H4 (cell line): ENCODE data around the gene TTC9C. TPM values are rescaled to one million over a fixed set of nuclear protein-coding genes. Genes with fewer than 3 reads are reported as not detected.
"Not testable (repeated sequence)": the region's sequence is repeated elsewhere in the genome, so short reads cannot be mapped to it uniquely, and the experiment has no call there.

Experiments
- DNase-seq: peaks from one replicate; pipeline ENCODE4 v3.0.0-alpha.2; 2015; ENCODE audit warnings: low spot score
- total RNA-seq: library from RNA; depleted of rRNA; stranded (reverse); fragments of >200 nt; shearing (Covaris generic); gene quantifications from 2 replicates; pipeline ENCODE4 v1.2.3, GENCODE V29; 2014

Gene TTC9C
- total RNA-seq, 1 experiment from 2014 or later = 46.9 TPM

DNA sequence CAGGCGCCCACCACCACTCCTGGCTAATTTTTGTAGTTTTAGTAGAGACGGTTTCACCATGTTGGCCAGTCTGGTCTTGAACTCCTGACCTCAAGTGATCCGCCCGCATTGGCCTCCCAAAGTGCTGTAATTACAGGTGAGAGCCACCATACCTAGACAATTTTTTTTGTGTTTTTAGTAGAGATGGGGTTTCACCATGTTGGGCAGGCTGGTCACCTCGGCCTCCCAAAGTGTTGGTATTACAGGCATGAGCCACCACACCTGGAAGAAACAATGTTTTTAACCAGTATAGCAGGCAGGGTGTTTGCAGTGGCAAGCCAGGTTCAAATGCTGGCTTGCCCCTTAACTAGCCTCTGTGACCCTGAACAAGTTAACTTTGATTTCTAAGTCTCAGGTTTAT, 21.6 kb downstream of the TTC9C start:
- DNase-seq = not testable (repeated sequence)

DNA sequence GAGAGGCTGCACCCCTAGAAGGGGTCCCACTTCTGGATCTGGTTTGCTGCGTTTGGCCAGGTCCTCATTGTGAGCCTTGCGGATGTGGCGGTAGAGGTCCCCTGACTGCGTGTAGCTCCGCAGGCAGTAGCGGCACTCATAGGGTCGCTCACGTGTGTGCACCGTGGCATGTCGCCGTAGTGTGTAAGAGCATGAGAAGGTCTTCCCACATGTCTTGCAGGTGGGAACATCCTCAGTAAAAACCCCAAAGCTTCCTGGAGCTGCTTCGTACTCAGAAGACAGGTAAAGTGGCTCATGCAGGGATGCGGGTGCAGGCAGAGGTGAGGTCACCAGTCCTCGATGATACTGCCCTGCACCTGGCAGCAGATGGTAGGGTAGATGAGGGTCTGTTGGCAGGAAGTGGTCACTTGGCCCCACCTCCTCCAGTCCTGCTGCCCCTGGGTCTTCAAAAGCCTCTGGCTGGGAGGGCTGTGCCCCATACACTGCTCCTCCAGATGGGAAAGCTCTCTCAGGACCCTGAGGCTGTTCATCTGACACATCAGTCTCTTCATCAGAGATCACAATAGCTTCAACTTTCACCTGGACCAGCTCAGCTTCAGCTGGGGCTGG, 24.0 kb downstream of the TTC9C start:
- no peak for DNase-seq

DNA sequence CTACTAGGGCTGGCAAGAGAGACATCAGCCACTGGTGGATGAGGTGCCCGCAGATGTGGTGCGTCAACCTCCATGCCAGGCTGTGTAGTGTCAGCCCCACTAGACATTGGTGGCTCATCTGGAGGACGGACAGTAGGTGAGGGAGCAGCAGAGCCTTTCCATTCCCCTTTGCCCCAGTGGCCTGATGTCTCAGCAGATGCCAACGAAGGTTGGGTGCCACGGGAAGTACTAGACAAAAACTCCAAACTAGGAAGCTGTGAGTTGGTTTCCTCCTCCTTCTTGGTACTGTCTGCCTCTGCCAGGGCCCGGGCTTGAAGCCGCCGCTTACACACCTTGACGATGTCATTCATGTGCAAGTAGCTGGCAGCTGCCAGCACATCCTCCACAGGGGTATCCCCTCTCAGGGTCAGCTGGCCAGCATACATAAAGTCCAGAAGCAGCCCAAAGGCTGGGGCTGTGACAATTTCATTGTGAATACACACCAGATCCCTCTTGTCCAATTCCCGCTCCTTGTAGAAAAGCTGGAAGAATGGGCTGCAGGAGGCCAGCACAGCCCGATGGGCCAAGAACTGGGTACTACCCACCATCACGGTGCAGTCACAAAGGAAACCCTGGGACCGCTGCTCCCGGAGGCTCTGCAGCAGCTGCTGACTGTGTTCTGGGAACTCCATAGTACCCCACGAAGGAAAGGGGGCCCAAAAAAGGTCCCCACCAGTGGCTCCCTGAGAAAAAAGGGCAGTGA, 24.9 kb downstream of the TTC9C start:
- DNase-seq = no peak

DNA sequence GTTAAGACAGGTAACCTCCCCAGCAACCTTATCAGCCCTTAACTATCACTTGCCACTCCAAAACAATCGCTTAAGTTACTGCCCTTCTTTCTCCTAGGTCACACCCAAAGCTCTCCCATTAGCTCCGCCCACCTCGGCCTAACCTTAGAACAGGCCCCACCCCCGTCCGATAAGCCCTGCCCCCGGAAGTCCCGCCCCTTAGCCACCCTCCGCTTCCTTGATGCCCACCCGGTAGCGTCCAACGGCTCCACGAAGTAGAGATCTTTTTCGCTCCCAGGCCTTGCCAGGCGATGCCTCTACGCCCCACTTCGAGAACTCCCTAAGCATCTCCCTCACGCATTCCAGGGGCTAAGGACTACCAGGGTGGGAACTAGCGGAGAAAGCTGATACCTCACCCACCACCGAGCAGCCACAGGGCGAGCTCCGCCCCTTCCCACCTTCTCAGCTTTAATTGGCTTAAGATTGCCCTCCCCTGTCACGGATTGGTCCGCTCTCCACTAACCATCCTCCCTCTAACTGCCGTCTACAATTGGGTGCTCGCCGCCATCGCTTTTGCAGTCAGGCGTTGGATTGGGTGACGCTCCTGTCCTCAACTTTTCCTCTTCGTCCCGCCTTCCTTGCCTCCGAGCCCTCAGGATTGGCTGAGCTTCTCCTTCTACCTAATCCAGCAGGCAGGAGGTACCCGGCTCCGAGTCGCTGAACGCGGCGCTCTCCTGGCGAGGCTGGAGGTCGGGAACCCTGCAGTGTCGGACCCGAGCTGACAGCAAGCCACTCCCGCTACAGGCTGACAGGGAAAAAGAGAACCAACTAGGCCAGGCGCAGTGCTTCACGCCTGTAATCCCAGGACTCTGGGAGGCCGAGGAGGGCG, 25.7 kb downstream of the TTC9C start, which contains the start of gene ZBTB3:
ZBTB3 (minus strand) TSS at position 425 of the 868 bp plus-strand sequence. CDS start 496 bp downstream, outside the sequence.
- DNase-seq = peak; percentile 100

DNA sequence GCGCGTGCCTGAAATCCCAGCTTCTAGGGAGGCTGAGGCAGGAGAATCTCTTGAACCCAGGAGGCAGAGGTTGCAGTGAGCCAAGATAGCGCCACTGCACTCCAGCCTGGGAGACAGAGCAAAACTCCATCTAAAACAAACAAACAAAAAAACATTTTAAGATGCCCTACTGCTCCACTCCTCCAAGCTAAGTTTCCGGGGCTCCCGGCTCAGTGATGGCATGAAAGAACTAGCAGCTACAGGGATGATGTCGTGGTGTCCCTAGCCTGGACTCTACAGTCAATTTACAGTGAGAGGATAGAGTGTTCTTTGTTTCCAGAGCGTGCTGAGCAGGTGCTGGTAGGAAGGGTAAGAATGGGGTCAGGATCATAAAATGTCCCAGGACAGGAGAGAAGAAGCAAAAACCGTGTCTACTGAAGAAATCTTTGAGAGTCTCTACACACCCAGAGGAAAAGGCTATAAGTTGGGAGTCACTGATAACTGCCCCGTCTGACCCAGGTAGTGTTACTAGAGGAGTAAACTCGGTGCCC, 26.9 kb downstream of the TTC9C start:
- no peak for DNase-seq

DNA sequence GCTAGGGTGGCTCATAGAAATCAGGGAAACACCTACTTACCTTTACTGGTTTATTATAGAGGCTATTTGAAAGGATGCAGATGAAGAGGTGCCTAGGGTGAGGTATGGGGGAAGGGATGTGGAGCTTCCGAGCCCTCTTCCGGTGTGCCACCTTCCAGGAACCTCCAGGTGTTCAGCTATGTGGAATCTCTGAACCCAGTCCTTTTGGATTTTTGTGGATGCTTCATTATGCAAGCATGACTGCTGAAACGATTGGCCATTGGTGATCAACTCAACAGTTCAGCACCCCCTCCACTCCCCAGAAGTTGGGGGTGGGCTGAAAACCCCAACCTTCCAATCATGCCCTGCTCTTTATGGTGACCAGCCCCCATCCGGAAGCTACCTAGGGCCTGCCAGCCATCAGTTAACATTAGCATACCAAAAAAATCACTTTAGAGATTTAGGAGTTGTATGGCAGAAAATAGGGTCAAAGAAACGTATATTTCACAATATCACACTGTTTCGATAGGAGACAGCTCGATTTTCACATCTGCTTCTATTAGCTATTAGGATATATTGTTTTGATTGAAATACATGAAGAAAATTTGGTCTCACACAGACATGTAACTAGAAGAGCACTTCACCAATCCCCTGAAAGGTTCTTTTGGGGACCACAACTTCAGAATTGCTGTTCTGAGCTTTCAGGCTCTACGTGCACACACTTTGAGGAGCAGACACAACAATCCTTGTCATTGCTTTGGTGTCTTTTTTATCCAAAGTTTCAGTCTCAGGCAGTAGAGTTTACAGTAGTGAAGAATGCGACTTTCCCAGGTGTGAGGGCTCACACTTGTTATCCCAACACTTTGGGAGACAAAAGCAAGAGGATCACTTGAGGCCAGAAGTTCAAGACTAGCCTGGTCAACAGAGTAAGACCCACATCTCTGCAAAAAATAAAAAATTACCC, 29.8 kb downstream of the TTC9C start:
- DNase-seq = no peak

DNA sequence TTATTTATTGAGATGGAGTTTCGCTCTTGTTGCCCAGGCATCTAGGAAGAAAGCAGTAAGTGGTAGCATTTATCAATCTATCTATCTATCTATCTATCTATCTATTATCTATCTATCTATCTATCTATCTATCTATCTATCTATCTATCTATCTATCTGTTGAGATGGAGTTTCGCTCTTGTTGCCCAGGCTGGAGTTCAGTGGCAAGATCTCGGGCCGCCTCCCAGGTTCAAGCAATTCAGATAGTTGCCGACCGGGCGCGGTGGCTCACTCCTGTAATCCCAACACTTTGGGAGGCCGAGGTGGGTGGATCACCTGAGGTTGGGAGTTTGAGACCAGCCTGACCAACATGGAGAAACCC, 32.6 kb downstream of the TTC9C start:
- DNase-seq = not testable (repeated sequence)

DNA sequence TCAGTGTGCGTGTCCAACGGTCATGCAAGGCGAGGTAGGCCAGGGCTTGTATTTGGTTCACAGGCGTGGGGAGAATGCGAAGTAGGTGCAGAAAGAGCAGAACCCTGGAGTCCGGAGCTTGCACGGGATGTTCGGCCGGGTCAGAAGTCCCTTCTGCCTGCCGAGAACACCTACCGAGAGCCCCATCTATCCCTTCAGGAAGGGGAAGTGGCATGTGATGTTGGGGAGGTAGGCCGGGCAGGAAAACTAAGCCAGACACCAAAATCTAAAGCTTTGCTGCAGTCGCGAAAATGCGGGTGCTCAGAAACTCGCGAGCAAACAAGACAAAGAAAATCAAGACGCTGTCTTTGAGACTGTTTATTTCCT, 42.5 kb downstream of the TTC9C start:
- DNase-seq = no peak

DNA sequence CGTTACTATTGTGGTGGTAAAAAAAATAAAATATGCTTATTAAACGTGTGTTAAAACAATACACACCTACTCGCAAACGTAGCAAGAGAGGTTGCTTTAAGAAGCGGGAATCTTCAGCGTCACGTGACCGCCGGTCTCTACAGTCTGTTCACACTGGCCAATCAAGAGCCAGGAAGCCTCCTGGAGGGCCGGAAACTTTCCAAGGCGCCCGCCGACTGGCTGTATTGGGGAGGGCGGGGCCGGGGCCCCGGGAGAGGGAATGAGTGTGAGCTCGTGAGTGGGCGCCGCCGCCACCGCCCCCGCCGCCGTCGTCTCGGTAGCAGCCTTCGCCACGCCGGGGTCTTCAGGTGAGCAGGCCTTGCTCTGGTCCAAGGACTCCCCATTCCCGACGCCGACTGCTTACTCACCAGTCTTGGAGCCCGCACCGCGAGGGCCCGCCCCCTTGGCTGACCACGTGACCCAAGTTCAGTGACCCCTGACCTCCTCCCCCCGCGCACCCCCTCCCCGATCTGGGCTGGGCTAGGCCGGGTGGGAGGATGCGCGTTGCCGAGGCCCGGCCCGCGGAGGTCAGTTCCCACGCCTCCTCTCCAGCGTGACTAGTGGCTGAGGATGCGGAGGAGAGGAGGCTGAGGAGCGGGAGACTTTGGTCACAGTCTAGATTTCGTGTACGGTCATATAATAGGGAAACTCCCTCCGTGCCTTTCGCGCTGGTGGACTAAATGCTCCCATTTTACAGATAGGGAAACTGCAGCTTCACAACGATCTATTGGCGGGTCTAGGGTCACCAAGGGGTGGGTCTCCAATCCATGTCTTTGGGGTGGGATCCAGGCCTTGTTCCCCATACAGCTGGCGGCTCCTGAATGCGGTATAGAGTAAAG, 43.1 kb downstream of the TTC9C start, which contains the start of gene TAF6L:
TAF6L (plus strand) TSS at position 253 of the 878 bp plus-strand sequence. CDS start 4,388 bp downstream, outside the sequence.
- peak; percentile 93 for DNase-seq

DNA sequence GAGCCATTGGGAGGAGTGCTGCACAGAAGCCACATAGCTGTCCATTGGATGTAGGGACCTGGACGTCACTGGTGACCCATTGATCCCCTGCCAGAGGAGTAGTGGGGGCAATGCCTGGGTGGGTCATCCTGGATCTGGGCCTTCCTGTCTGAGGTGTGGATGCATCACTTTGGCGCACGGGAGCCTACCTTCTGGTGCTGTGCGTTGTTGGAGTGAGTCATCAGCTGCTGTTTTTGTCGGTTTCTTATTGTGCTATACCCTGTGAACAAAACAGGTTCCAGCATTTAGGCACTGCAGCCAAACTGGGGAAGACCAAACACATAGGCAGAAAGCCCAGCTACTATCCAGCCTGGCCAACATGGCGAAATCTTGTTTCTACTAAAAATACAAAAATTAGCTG, 46.1 kb downstream of the TTC9C start:
- DNase-seq = no peak

DNA sequence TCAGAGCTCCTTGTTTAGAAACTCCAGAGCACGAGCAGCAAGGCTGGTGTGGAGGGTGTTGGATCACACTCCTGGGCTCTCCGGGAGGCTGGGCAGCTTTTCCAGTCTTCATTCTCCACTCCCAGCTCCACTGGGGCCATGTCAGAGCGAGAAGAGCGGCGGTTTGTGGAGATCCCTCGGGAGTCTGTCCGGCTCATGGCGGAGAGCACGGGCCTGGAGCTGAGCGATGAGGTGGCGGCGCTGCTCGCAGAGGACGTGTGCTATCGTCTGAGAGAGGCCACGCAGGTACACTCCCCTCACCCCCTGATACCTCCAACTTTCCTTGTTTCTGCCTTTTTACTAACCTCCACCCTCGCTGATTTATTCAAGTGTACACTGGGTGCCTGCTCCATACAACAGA, 47.4 kb downstream of the TTC9C start:
- no peak for DNase-seq

DNA sequence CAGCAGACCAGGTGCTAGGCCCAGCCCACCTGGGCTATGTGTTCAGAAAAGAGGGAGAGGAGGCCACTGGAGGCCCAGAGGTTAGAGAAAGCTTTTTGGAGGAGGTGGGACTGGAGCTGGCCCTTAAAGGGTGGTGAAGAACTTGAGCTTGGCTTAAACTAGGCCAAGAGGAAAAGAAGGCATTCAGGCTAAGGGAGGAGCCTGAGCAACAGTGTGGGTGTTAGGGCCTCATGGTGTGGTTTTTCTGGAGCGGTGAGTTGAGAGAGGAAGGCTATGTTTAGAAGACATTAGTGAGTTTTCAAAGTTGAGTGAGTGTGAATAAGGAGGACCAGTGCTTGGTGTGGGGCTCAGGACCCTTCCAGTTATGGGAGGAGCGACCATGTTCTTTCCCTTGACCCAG, 49.1 kb downstream of the TTC9C start:
- no peak for DNase-seq

DNA sequence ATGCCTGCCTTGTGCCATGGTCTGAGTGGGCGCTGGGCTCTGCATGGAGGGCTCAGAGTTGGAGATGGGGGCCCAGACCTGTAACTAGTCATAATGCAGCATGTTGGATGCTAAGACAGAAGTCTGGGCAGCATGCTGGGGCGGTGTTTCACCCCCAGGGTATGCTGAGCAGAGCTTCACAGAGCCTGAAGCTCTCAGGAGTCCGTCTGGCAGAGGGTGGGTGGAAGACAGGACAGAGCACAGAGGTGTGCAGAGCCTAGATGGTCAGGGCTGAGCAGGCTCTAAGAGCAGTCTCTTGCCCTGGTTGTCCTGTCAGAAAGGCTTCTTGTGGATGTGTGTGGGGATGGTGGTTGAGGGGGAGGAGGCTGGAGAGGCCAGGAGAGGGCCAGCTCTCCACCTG, 50.2 kb downstream of the TTC9C start:
- no peak for DNase-seq

DNA sequence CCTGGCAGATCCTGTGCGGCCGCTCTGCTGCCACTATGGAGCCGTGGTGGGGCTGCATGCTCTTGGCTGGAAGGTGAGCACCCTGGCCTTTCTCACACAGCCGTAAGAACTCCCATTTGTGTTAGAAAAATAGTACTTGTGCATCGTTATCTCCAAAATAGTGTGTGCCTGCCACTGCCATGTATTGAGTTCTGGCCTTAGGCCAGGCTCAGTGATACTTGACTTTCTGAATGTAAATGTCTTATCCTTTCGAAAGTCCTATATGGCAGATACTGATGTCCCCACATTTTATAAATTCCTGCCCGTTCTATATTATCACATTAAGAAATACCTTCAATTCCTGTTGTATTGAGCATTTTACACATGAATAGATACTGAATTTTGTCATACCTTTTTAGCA, 54.5 kb downstream of the TTC9C start:
- DNase-seq = no peak

DNA sequence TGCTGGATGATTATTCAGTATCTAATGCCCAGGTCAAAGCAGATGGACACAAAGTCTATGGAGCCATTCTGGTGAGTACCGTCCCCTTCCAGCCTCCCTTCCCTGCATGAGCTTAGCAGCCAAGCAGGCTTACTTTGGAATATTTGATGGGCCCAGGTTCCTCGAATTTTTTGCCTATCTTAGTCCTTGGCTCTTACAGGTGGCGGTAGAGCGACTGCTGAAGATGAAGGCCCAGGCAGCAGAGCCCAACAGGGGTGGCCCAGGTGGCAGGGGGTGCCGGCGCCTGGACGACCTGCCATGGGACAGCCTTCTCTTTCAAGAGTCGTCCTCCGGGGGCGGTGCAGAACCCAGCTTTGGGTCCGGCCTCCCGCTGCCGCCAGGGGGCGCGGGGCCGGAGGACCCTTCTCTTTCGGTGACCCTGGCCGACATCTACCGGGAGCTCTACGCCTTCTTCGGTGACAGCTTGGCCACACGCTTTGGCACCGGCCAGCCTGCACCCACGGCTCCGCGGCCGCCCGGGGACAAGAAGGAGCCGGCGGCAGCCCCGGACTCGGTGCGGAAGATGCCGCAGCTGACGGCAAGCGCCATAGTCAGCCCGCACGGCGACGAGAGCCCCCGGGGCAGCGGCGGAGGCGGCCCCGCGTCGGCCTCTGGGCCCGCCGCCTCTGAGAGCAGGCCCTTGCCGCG, 58.2 kb downstream of the TTC9C start:
- DNase-seq = peak; percentile 71

DNA sequence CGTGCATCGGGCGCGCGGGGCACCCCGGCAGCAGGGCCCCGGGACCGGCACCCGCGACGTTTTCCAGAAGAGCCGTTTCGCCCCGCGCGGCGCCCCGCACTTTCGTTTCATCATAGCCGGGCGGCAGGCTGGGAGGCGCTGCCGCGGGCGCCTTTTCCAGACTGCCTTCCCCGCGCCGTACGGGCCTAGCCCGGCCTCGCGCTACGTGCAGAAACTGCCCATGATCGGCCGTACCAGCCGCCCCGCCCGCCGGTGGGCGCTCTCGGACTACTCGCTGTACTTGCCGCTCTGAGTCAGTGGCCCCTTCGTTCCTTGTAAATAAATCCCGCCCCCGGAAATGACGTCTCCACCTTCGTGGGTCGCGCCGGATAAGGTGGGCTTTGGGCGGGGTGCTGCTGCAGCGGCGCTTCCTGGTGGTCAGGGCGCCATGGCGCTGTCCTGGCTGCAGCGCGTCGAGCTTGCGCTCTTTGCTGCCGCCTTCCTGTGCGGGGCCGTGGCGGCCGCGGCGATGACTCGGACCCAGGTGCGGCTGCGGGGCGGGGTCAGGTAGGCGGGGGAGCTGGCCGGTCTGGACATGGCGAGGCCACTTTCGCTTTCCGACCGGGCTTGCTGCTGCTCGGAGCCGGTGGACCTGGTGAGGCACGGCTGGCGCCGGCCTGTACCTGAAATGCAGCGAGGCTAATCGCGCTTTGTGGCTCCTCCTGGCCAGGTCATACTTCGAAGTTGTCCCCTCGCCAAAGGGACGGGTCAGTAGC, 58.9 kb downstream of the TTC9C start, which contains the start of gene TMEM179B:
TMEM179B (plus strand) TSS at position 398 of the 755 bp plus-strand sequence; CDS start at position 428, 30 bp downstream.
- DNase-seq = peak; percentile 97
